Stimulated activated CD4-positive, alpha-beta T cell treated with anti-CD3 and anti-CD28 coated beads, TNF-alpha, amount 100 ng/mL, for 48 hours (primary cell): Measurements from ENCODE around the gene DENND4B.

Source experiments
- DNase-seq, 3 donors: peaks; one replicate each; pipeline ENCODE4 v3.0.0-alpha.2; 2020; ENCODE audit warnings: low read depth in 3 of 3

Gene DENND4B

GRCh38 chr1:153882296-153882912, 64.1 kb downstream of the DENND4B start:
- DNase-seq = no peak

DNA sequence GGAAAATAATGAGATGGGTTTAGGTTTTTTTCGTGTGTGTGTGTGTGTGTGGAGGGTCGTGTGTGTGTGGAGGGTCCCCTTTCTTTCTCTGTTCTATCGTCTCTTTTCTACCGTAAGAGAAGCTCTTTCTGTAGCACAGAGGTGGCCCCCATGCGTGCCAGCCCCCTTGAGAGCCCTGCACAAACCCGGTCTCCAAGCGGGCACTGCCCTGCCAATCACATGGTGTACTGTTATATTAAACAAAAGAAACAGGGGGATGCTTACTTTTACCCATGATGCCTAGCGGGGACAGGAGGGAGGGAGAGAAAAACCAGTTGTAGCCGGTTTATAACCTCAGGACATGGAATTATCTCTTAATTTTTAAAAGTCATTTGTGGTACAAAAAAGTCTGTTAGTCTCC, 64.8 kb downstream of the DENND4B start:
- DNase-seq = no peak

DNA sequence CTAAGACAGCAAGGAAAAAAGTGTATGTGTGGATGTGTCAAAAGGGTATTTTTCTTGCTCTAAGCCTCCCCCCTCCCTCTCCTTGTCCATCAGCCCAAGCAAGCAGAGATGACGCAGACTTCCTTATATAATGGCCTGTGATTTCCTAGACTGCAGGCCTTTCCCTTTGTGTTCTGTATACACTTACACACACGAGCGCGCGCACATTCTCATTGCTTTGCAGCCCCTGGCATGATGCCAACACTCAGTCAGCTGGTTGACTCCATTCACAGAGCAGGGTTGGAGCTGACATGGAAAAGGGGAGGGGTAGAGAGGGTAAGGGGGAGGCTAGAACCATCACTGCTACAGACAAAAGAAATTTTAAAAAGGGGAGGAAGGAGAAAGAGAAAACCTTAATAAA, 65.6 kb downstream of the DENND4B start:
- DNase-seq = peak in 1 of 3 donors; percentile 6

DNA sequence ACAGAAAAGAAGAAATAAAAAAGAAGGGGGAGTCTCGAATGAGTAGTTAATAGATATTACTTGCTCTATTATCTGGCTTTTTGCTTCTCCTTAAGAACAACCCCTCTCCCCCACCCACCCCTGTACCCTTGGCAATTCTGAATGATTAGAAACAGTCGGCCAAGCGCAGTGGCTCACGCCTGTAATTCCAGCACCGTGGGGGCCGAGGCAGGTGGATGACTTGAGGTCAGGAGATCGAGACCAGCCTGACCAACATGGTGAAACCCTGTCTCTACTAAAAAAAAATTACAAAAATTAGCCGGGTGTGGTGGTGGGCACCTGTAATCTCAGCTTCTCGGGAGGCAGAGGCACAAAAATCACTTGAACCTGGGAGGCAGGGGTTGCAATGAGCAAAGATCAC, 66.5 kb downstream of the DENND4B start:
- DNase-seq = no peak
